ENCODE measurements around the gene PITPNM3.

- TF ChIP-seq CTCF (IDR thresholded peaks at IDR 0.05; ENCODE audit: poor library complexity) (no peak), EZH2phosphoT487 (IDR thresholded peaks at IDR 0.05; ENCODE audit: low read depth, severe bottlenecking, unreplicated experiment) (no peak), EZH2 (IDR thresholded peaks at IDR 0.05; ENCODE audit: borderline replicate concordance) (no peak)
These were observed 60.8 kb downstream of the PITPNM3 start for GRCh38 chr17:6495450-6496115.

All from hepatocyte (in vitro differentiated cells).